ENCODE measurements around the gene PUS10.
A peak's percentile ranks its signal among the peaks of the same experiment; 100 is the strongest.

PUS10 gene

DNA sequence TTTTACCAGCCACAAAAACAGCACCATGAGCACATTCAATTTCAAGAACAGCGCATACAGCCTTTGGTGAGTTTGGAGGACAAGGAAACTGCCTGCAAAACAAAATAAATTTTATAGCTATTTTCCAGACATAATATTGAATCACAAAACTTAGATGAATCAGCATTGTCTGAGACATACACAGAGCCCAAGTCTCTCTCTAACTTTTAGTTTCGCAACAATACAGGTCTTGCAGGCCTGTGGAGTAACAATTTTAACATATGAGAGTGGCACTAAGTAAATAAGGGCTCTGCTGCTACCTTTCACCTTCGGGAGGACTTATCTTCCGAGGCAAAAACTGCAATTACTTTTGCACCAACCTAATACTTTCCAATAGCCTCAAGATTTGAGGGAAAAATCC, 56.6 kb downstream of the PUS10 start:
- no peak overlapping the region for H3K4me3 ChIP-seq (ENCODE audit: low read depth, low read length)
- TF ChIP-seq, protein P1, sequence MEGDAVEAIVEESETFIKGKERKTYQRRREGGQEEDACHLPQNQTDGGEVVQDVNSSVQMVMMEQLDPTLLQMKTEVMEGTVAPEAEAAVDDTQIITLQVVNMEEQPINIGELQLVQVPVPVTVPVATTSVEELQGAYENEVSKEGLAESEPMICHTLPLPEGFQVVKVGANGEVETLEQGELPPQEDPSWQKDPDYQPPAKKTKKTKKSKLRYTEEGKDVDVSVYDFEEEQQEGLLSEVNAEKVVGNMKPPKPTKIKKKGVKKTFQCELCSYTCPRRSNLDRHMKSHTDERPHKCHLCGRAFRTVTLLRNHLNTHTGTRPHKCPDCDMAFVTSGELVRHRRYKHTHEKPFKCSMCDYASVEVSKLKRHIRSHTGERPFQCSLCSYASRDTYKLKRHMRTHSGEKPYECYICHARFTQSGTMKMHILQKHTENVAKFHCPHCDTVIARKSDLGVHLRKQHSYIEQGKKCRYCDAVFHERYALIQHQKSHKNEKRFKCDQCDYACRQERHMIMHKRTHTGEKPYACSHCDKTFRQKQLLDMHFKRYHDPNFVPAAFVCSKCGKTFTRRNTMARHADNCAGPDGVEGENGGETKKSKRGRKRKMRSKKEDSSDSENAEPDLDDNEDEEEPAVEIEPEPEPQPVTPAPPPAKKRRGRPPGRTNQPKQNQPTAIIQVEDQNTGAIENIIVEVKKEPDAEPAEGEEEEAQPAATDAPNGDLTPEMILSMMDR (IDR thresholded peaks at IDR 0.05; ENCODE audit: control insufficient read depth, extremely low read depth, insufficient read depth), result no peak
- DNase-seq (ENCODE audit: low read depth), result peak; percentile 21

DNA sequence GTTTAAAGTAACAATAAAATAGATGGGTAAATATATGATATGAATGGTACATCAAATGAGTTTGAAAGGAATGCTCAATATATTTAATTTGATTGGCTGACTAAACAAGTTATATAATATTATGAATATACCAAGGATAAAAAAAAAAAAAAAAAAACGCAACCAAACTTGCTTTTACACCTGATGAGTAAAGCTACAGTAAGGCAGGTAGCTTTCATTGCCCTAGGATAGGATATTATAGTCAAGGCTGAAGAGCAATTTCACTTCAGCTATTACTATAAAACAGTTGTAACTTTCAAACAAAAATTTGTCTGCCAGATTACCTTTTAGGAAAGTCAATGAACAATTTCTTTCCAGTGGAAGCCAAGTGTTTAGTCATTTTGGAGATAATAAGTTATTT, 57.3 kb downstream of the PUS10 start:
- DNase-seq (ENCODE audit: low read depth), result no peak
- H3K4me3 ChIP-seq (ENCODE audit: low read depth, low read length), result no peak overlapping the region
- TF ChIP-seq, protein P1 (IDR thresholded peaks at IDR 0.05; ENCODE audit: control insufficient read depth, extremely low read depth, insufficient read depth), result no peak

DNA sequence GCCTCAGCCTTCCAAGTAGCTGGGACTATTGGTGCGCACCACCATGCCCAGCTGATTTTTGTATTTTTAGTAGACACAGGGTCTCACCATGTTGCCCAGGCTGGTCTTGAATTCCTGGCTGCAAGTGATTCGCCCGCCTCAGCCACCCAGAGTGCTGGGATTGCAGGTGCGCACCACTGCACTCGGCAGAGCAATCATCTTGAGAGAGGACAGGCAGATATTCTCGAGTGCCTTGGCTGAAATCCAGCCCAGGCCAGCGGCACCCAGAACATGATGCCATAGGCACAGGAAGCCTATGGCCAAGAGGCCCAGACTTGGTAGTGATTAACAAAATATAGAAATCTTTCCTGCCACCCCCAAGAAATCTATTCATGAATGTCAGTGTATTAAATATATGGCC, 58.6 kb downstream of the PUS10 start:
- TF ChIP-seq, protein P1 (IDR thresholded peaks at IDR 0.05; ENCODE audit: control insufficient read depth, extremely low read depth, insufficient read depth), result no peak
- H3K4me3 ChIP-seq (ENCODE audit: low read depth, low read length), result no peak overlapping the region
- DNase-seq (ENCODE audit: low read depth), result no peak

DNA sequence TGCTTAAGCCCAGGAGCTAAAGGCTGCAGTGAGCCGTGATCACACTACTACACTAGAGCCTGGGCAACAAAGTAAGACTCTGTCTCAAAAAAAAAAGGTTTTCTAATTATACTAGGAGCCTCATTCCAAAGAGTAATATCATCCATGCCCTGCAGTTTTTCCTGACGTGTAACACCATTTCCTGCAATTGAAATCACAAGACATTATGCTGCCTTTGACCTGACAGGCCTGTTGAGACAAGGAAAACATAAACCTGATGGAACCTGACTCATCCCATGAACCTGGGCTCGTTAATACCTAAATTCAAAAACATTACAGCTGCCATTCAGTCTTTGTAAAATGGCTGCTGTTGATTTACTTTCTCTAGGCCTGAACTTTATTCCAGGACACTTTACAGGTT, 59.3 kb downstream of the PUS10 start:
- TF ChIP-seq, protein P1 (IDR thresholded peaks at IDR 0.05; ENCODE audit: control insufficient read depth, extremely low read depth, insufficient read depth), result no peak
- H3K4me3 ChIP-seq (ENCODE audit: low read depth, low read length), result no peak overlapping the region
- no peak for DNase-seq (ENCODE audit: low read depth)

DNA sequence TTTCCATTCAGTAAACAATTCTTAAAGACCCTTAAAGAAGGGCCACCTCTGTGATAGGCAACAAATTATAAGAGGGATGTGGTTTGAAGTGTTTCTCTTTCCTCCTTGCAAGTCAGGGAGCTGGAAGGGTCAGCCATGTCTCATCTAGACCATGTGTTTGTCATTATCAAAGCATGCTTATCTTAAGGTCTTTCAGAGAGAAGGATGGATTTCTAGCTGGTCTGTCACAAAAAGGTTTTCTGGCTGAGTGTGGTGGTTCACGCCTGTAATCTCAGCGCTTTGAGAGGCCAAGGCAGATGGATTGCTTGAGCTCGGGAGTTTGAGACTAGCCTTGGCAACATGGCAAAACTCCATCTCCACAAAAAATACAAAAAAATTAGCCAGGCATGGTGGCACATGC, 59.7 kb downstream of the PUS10 start:
- TF ChIP-seq, protein P1 (IDR thresholded peaks at IDR 0.05; ENCODE audit: control insufficient read depth, extremely low read depth, insufficient read depth), result no peak
- H3K4me3 ChIP-seq (ENCODE audit: low read depth, low read length), result no peak overlapping the region
- no peak for DNase-seq (ENCODE audit: low read depth)

DNA sequence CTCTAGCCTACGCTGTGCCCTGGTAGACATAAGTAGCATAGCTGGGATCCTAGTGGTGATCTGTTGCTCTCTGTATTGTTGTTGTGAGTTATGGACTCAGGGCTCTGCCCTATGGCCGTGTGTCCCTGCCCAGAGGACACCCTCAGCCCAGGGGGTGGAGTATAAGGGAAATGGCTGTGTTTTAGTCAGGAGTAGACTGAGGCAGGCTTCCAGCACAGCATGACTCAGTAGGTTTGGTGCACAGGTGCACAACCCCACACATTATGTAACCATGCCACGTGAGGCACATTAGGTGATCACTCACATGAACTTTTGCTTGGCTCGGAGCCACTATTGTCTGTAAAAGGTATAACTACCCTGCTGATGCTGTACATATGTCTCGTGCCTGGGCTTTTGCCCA, 60.4 kb downstream of the PUS10 start:
- DNase-seq (ENCODE audit: low read depth), result no peak
- no peak overlapping the region for H3K4me3 ChIP-seq (ENCODE audit: low read depth, low read length)
- TF ChIP-seq, protein P1 (IDR thresholded peaks at IDR 0.05; ENCODE audit: control insufficient read depth, extremely low read depth, insufficient read depth), result no peak

DNA sequence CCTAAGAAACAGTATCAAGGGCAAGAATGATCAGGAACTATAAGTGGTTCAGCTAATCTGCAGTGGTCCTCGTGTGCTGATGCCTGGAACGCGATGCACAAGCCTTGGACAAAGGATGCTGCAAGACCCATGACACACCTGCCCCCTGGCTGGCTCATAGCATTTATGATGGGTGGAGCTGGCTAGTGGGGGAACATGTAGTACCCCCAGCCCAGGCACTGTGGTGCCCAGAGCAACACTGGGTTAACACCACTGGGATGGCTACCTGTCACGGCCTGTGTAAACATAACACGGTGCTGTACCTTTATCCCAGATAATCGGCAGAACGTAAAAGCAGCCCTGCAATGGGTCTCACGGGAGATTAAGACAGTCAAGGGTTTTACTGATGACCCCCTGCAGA, 60.8 kb downstream of the PUS10 start:
- no peak for DNase-seq (ENCODE audit: low read depth)
- TF ChIP-seq, protein P1 (IDR thresholded peaks at IDR 0.05; ENCODE audit: control insufficient read depth, extremely low read depth, insufficient read depth), result no peak
- no peak overlapping the region for H3K4me3 ChIP-seq (ENCODE audit: low read depth, low read length)

Measured in LNCaP clone FGC (cell line).